Psoas muscle (tissue), 8 donors: ENCODE results near the gene KCNH5. TPM values are rescaled to one million over a fixed set of nuclear protein-coding genes. Genes with fewer than 3 reads are reported as not detected.

Source experiments
- ATAC-seq, 4 donors: fragments of 200-7000 bp; cut with Tn5 transposase; one replicate each; pipeline ENCODE4 v1.9.1; 2020; ENCODE audit warnings: moderate library complexity in 3 of 4, mild to moderate bottlenecking in 2 of 4
- DNase-seq, 2 donors: peaks; one replicate each; pipeline ENCODE4 v3.0.0-alpha.2; 2020
- H3K27ac ChIP-seq: fragments of 200-600 bp; one replicate; pipeline ENCODE4 v1.8.0; 2022
- H3K27me3 ChIP-seq, 3 donors: fragments of 200-600 bp in 1 of 3; one replicate each; pipeline versions ENCODE4 v1.6.1 to v1.8.0; 2013 to 2022; ENCODE audit warnings: low read length in 2 of 3, mild to moderate bottlenecking in 2 of 3, moderate library complexity in 1 of 3; ENCODE audit not compliant: insufficient read depth in 3 of 3
- H3K36me3 ChIP-seq, 2 donors: fragments of 200-600 bp in 1 of 2; one replicate each; pipeline versions ENCODE4 v1.6.1 to v1.8.0; 2013 to 2022; ENCODE audit warnings: low read depth in 1 of 2, mild to moderate bottlenecking in 1 of 2, moderate library complexity in 1 of 2; ENCODE audit not compliant: insufficient read depth in 1 of 2
- H3K4me1 ChIP-seq: fragments of 200-600 bp; one replicate; pipeline ENCODE4 v1.8.0; 2022
- H3K4me3 ChIP-seq: fragments of 200-600 bp; one replicate; pipeline ENCODE4 v1.8.0; 2022; ENCODE audit warnings: mild to moderate bottlenecking
- H3K9me3 ChIP-seq: fragments of 200-600 bp; one replicate; pipeline ENCODE4 v1.8.0; 2022
- whole genome bisulfite sequencing, 3 donors: extraction: QIAGEN DNeasy Blood & Tissue Kit; methylation state at CpG; one replicate each; pipeline versions ENCODE4 v1.1.6 to v1.1.7; 2013; 5-methylcytosine and 5-hydroxymethylcytosine counted together
- intact Hi-C, 2 donors: fragments of 100-400 bp; cut with DNase I; formaldehyde crosslinking; loops; one replicate each; pipeline versions ENCODE4 v1.11.0 to v1.14.2; 2022
- polyA plus RNA-seq, 3 donors: library from polyadenylated mRNA; stranded (reverse); fragments of 200-250 nt; gene quantifications; one replicate each; pipeline ENCODE4 v1.2.3, GENCODE V29; 2013
- total RNA-seq, 4 donors: library from RNA; stranded (reverse); fragmentation: NEBNext Ultra II Directional in 2 of 4; extraction: Animal tissue kit (Norgen Biotek cat#: 25700) in 2 of 4; gene quantifications; one replicate each; pipeline versions ENCODE4 v1.2.1 to v1.2.4, GENCODE V29; 2021 to 2023
- TF ChIP-seq, protein P1 (sequence below): fragments of 200-600 bp; IDR thresholded peaks from one replicate; pipeline ENCODE4 v1.8.0; 2022; ENCODE audit warnings: antibody characterized with exemption
- donor health status: healthy with polysubstance abuse.
- donor health status: DM: no; HTN: no; CAD: no; lungs with moderate emphysema.
- donor health status: Bipolar disorder and iron deficiency.
- donor health status: healthy.
- donor health status: DM: yes; HTN: yes; CAD: no.
- donor health status: DM: no; HTN: no; CAD: no.
- donor health status: DM: no; HTN: no; CAD: no.
- donor health status: DM: yes; HTN: yes; CAD: no.

KCNH5 gene
- total and polyA plus RNA-seq, 7 donors: under 0.01 TPM; not detected in 6

DNA sequence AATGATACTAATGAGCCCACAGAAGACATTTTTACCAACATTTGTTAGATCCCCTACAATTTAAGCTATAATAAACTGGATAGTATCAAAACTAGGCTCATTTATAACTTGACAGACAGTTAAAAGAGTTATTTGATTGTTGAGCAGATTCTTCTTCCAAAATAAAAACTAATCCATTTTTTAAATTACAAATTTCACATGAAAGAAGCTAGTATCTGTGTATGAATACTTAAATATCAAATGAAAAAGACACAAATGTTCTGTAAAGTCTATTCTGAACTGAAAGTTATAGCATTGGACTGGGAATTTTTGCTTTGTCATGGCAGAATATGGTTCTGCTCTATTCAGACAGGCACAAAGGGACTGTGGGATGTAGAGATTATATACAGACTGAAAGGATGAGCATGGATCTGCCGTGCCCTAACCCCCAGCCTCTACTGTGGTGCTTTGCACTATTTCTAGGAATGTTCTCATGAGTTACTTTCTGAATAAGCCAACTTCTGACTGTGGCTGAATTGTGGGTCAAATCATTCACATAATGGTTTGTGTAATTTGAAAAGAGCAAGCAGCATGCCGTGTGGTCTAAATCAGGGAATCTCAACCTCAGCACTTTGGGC, 352.7 kb downstream of the KCNH5 start:
- peak in 1 of 4 donors; percentile 59 for ATAC-seq
- Histone ChIP-seq H3K27me3 (no peaks in the 10 kb centered on the region), H3K4me3 (no peak overlapping the region), H3K4me1 (no peaks in the 10 kb centered on the region), H3K27ac (peak overlapping the region; percentile 36), H3K9me3 (no peaks in the 10 kb centered on the region), H3K36me3 (no peaks in the 10 kb centered on the region)
- DNase-seq: no peak
- intact Hi-C loops: no loop called here
- TF ChIP-seq, protein P1, sequence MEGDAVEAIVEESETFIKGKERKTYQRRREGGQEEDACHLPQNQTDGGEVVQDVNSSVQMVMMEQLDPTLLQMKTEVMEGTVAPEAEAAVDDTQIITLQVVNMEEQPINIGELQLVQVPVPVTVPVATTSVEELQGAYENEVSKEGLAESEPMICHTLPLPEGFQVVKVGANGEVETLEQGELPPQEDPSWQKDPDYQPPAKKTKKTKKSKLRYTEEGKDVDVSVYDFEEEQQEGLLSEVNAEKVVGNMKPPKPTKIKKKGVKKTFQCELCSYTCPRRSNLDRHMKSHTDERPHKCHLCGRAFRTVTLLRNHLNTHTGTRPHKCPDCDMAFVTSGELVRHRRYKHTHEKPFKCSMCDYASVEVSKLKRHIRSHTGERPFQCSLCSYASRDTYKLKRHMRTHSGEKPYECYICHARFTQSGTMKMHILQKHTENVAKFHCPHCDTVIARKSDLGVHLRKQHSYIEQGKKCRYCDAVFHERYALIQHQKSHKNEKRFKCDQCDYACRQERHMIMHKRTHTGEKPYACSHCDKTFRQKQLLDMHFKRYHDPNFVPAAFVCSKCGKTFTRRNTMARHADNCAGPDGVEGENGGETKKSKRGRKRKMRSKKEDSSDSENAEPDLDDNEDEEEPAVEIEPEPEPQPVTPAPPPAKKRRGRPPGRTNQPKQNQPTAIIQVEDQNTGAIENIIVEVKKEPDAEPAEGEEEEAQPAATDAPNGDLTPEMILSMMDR: no peak
- WGBS, 3 donors: 82 to 89% (median 82%) methylated on average over 2 of the region's 2 CpGs

DNA sequence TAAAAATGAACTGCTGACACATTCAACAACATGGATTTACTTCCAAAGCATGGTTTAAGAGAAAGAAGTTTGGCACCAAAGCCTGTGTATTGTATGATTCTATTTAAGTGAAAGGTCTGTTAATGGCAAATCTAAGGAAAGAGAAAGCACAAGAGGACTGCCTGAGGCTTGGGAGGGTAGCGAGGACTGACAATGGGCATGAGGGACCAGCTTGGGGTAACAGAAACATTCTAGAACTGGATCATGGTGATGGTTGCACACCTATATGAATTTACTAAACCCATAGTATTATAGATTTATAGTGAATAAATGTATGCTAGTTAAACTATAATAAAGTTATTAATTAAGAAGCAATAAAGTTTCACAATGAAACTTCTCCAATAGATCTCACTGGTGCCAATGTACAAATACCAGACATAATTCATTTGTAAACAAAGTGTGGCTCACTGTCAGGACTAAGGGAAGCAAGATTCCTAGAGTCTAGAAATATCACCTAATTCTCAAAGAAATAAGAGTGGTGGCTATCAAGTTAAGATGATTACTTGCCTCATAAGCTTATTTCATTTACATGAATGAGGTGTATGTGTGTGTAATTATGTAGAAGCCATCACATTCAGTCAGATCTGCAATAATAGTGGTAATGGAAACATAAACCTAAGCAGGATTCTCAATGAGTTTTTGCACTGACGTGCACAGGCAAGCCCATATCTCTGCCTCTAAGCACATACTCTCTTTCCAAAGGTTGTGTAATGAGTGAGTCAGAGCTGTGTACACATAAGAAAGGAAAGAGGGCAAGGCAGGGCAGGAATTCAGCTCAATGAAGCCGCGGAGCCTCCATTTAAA, 353.4 kb downstream of the KCNH5 start:
- Histone ChIP-seq H3K4me3 (no peak overlapping the region), H3K4me1 (no peaks in the 10 kb centered on the region), H3K27ac (peak overlapping the region; percentile 36), H3K9me3 (no peaks in the 10 kb centered on the region), H3K36me3 (no peaks in the 10 kb centered on the region), H3K27me3 (no peaks in the 10 kb centered on the region)
- TF ChIP-seq, protein P1: no peak
- ATAC-seq (peak; percentile 88 to 98 (median 96)), DNase-seq (no peak)
- intact Hi-C loops: no loop called here
- WGBS, 3 donors: 75 to 82% (median 77%) methylated on average over 4 of the region's 4 CpGs

DNA sequence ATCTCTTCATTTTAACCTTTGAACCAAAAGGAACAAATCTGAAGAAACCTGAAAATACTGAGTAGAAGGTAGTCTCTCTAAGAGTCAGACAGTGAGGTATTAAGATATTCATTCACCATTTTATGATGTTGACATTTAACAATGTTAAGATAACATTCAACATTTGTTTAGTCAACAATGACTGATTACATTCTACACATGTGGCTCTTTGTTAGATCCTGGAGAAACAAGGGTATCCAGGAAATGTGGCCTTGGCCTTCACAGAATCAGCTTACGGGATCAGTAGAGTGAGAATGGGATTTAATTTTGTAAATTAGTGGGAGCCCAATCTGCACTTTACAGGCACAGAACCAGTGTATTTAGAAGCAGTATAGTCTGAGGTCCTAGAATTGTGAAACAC, 355.5 kb downstream of the KCNH5 start:
- no peak for DNase-seq
- no peak for ATAC-seq
- Histone ChIP-seq H3K4me1 (no peaks in the 10 kb centered on the region), H3K4me3 (no peak overlapping the region), H3K36me3 (no peaks in the 10 kb centered on the region), H3K27ac (no peak overlapping the region), H3K9me3 (no peaks in the 10 kb centered on the region), H3K27me3 (no peaks in the 10 kb centered on the region)
- TF ChIP-seq, protein P1: no peak
- intact Hi-C loops: no loop called here
- WGBS, 3 donors: 83 to 88% (median 87%) methylated on average over 1 of the region's 1 CpG

DNA sequence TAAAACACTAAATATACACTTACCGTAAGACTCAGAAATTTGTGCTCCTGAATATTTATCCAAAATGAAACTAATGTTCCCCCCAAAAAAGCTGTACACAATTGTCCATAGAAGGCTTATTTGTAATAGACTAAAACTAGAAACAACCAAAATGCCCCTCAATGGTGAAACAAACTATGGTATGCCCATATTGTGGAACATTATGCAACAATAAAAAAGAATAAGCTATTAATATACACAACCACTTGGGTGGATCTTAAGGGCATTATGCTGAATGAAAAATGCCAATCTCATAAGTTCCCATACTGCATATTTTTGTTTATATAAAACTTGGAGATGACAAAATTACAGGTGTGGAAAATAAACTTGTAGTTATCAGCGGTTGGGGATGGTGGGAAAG, 357.4 kb downstream of the KCNH5 start:
- Histone ChIP-seq H3K27ac (no peak overlapping the region), H3K4me1 (no peaks in the 10 kb centered on the region), H3K36me3 (no peaks in the 10 kb centered on the region), H3K9me3 (no peaks in the 10 kb centered on the region), H3K4me3 (no peak overlapping the region), H3K27me3 (no peaks in the 10 kb centered on the region)
- WGBS, 3 donors: 86 to 91% (median 88%) methylated on average over 2 of the region's 2 CpGs
- TF ChIP-seq, protein P1: no peak
- intact Hi-C loops: no loop called here
- DNase-seq: no peak
- no peak for ATAC-seq
